Measurements from ENCODE around the gene FPR2.
"Not testable (repeated sequence)": the region's sequence is repeated elsewhere in the genome, so short reads cannot be mapped to it uniquely, and the experiment has no call there.

FPR2 gene

GRCh38 chr19:51737389-51737788 is 23.6 kb upstream of the FPR2 start:
- Histone ChIP-seq H3K27me3 (ENCODE audit: insufficient read depth, low read depth, severe bottlenecking) (peaks cover 93% of the 10 kb centered on the region), H3K27ac (no peak overlapping the region), H3K36me3 (no peaks in the 10 kb centered on the region), H3K4me3 (ENCODE audit: low read depth, low read length) (no peak overlapping the region), H3K9me3 (ENCODE audit: severe bottlenecking) (no peaks in the 10 kb centered on the region)
- no peak for TF ChIP-seq CTCF (IDR thresholded peaks at IDR 0.05; ENCODE audit: low read depth, low read length)
- DNase-seq, result no peak

DNA sequence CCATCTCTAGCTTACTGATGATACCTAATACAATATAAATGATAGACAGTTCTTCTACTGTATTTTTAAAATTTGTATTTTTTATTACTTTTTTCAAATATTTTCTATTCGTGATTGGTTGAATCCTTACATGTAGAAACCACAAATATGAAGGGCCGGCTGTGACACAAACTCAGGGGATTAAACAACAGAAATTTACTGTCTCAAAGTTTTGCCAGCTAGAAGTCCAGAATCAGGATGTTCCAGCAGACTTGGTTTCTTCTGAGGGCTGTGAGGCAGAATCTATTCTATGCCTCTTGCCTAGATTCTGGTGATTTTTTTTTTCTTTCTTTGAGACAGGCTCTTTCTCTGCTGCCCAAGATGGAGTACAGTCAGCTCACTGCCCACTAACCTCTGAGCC is 23.1 kb upstream of the FPR2 start:
- H3K4me3 ChIP-seq (ENCODE audit: low read depth, low read length), result no peak overlapping the region
- peaks cover 93% of the 10 kb centered on the region for H3K27me3 ChIP-seq (ENCODE audit: insufficient read depth, low read depth, severe bottlenecking)
- H3K9me3 ChIP-seq (ENCODE audit: severe bottlenecking), result no peaks in the 10 kb centered on the region
- no peak for TF ChIP-seq CTCF (IDR thresholded peaks at IDR 0.05; ENCODE audit: low read depth, low read length)
- no peaks in the 10 kb centered on the region for H3K36me3 ChIP-seq
- no peak for DNase-seq
- H3K27ac ChIP-seq, result no peak overlapping the region

- not testable (repeated sequence) for H3K27ac ChIP-seq; DNase-seq; H3K9me3 ChIP-seq (ENCODE audit: severe bottlenecking); H3K36me3 ChIP-seq; H3K4me3 ChIP-seq (ENCODE audit: low read depth, low read length)
- peaks cover 95% of the 10 kb centered on the region for H3K27me3 ChIP-seq (ENCODE audit: insufficient read depth, low read depth, severe bottlenecking)
Measured at GRCh38 chr19:51738523-51738922, 22.5 kb upstream of the FPR2 start.

DNA sequence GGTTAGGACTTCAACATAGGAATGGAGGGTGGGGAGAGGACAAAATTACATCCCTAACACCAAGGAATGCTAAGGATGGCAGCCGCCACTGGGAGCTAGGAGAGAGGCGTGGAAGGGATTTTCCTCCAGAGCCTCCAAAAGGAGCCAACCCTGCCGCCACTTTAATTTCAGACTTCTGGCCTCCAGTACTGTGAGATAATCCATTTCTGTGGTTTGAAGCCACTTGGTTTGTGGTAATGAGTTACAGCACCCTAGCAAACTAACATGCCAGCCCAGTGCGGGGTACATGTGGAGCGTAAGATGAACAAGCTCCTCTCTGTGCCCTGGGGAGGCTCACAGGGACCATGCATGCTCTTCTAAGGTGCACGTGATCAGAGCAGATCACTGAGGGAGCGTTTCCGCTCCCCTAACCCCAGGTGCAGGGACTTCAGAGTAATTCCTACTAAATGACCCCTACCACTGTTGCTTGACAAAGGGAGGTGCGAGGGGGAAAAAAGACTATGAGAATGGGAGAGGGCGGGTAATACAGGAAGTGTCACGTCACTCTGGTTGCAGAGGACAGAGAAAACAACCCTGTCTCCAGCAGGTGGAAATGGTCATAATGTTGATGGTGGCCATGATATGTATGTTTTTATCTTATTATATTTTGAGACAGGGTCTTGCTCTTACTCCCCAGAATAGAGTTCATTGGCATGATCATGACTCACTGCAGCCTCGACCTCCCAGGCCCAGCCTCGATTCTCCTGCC is 21.3 kb upstream of the FPR2 start:
- H3K27me3 ChIP-seq (ENCODE audit: insufficient read depth, low read depth, severe bottlenecking), result peaks cover 92% of the 10 kb centered on the region
- H3K4me3 ChIP-seq (ENCODE audit: low read depth, low read length), result no peak overlapping the region
- H3K9me3 ChIP-seq (ENCODE audit: severe bottlenecking), result no peaks in the 10 kb centered on the region
- no peak overlapping the region for H3K27ac ChIP-seq
- no peak for TF ChIP-seq CTCF (IDR thresholded peaks at IDR 0.05; ENCODE audit: low read depth, low read length)
- no peak for DNase-seq
- no peaks in the 10 kb centered on the region for H3K36me3 ChIP-seq

DNA sequence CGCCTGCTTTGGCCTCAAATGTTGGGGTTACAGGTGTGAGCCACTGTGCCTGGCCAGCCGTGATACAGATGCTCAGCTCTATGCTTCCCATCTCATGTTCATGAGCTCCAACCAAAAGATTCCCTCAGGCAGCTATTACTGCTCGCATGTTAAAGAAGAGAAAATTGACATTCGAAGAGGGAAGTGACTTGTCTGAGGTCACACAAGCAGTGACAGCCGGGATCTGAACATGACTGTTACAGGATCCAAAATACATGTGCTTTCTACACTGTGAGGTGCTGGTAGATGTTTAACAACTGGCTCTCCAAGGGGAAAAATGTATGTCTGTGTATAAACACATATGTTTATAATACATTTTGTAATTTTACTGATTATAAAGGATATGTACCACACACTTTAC is 20.6 kb upstream of the FPR2 start:
- no peak for TF ChIP-seq CTCF (IDR thresholded peaks at IDR 0.05; ENCODE audit: low read depth, low read length)
- Histone ChIP-seq H3K4me3 (ENCODE audit: low read depth, low read length) (no peak overlapping the region), H3K27me3 (ENCODE audit: insufficient read depth, low read depth, severe bottlenecking) (peaks cover 92% of the 10 kb centered on the region), H3K9me3 (ENCODE audit: severe bottlenecking) (no peaks in the 10 kb centered on the region), H3K27ac (no peak overlapping the region), H3K36me3 (no peaks in the 10 kb centered on the region)
- DNase-seq, result no peak

DNA sequence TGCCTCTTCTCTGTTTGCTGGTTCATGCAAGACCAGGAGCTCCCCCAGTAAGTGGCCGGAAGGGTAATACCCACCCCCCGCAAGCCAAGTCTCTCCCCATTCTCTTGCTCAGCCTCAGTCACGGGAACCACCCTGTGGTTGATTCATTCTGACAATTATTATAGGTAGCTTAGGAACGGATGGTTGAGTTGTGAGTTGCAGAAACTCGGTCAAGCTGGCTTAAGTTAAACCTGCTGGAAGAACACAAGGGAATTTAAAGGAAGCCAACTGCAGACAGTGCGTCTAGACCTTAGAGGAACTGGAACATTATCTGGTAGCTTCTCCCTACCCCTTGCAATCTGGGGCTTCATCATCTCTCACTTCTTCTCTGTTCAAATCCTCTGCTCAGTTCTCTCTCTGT is 18.2 kb upstream of the FPR2 start:
- Histone ChIP-seq H3K36me3 (no peaks in the 10 kb centered on the region), H3K27me3 (ENCODE audit: insufficient read depth, low read depth, severe bottlenecking) (peaks cover 90% of the 10 kb centered on the region), H3K27ac (no peak overlapping the region), H3K9me3 (ENCODE audit: severe bottlenecking) (no peaks in the 10 kb centered on the region), H3K4me3 (ENCODE audit: low read depth, low read length) (no peak overlapping the region)
- no peak for DNase-seq
- TF ChIP-seq CTCF (IDR thresholded peaks at IDR 0.05; ENCODE audit: low read depth, low read length), result no peak
